Measurements from ENCODE around the gene MTA3.

The MTA3 gene

DNA sequence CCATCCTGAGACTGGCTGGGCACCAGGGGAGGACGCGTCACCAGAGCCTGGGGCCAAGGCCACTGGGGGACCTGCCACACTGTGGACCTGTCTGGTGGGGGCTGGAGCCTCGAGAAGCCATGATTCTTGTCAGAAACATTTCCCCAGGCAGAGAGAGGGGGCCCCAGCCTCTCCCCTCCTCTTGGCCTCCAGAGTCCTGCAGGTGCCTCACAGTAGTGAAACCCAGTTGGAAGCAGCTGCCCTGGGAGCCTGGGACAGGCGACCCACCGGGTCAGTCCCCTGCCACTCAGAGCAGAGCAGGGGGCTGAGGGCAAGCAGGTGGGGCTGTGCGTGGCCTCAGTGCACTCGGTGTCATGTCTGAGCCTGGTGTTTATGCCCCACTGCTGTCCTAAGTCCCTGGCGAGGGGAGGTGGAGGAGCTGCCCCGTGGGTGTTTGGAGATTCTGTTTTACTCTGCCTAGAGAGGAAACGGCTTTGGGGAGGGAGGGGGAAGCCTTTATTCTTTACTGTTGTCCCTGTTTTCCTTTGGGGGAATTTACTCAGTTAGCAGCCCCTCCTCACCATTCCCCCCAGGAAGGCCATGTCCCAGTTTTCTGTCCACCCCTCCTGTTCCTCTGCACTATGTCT lies 187.8 kb downstream of the MTA3 start:
- Histone ChIP-seq H3K27me3 (ENCODE audit: insufficient read depth, low read length, poor library complexity) (no peaks in the 10 kb centered on the region), H3K79me2 (ENCODE audit: control insufficient read depth, insufficient read depth, low read length) (no peaks in the 10 kb centered on the region), H3K23ac (ENCODE audit: low read length) (no peak overlapping the region), H3K79me1 (ENCODE audit: low read length) (no peaks in the 10 kb centered on the region), H4K8ac (ENCODE audit: low read depth, low read length) (no peak overlapping the region), H2BK5ac (ENCODE audit: low read length) (no peak overlapping the region), H3K4me2 (ENCODE audit: low read length) (no peak overlapping the region), H2BK15ac (replicated peaks; ENCODE audit: low read depth) (no peak overlapping the region), H2AK5ac (ENCODE audit: low read length) (no peak overlapping the region), H2BK120ac (ENCODE audit: low read depth, low read length) (no peak overlapping the region), H3K9ac (ENCODE audit: low read length) (no peak overlapping the region), H3K36me3 (ENCODE audit: control insufficient read depth, insufficient read depth, low read length) (no peaks in the 10 kb centered on the region), H3K56ac (ENCODE audit: low read length) (no peak overlapping the region), H3K4me3 (ENCODE audit: low read length) (no peak overlapping the region), H3K4ac (ENCODE audit: low read depth, low read length) (no peak overlapping the region), H3K27ac (ENCODE audit: low read depth, low read length) (no peak overlapping the region), H3K18ac (ENCODE audit: low read length) (no peak overlapping the region), H4K5ac (ENCODE audit: low read length) (no peak overlapping the region), H3K4me1 (ENCODE audit: control insufficient read depth, low read depth, low read length) (no peaks in the 10 kb centered on the region)
- no CpG with 5 or more reads among the region's 10 CpGs for whole genome bisulfite sequencing (ENCODE audit: extremely low coverage, insufficient coverage, low lambda C conversion rate)
- DNase-seq: no peak

DNA sequence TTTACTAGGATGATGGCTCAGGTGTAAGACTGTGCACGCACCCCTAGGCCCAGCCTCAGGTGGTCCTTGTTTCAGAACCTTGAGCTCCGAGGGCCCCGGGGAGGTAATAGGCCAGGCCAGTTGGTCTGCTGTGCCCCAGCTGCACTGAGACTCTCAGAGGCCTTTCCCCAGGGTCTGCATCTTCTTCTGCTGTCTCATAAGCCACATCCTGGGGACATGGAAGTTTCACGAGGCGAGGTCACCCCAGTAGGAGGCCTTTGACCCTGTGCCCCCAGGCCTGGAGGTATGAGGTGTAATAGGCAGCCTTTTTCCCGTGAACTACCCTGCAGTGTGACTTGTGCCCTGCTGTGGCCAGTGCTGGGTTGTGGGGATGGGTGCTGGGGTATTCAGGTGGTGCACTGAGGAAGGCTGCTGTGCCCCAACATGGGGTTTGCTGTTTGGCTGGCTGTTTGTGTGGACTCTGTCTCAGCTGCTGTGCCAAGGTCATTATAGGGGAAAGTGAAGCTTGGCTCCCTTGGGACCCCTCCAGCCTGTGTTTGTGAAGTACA lies 188.6 kb downstream of the MTA3 start:
- Histone ChIP-seq H4K8ac (ENCODE audit: low read depth, low read length) (no peak overlapping the region), H3K79me2 (ENCODE audit: control insufficient read depth, insufficient read depth, low read length) (no peaks in the 10 kb centered on the region), H3K27ac (ENCODE audit: low read depth, low read length) (no peak overlapping the region), H3K9ac (ENCODE audit: low read length) (no peak overlapping the region), H2AK5ac (ENCODE audit: low read length) (no peak overlapping the region), H3K27me3 (ENCODE audit: insufficient read depth, low read length, poor library complexity) (no peaks in the 10 kb centered on the region), H3K4ac (ENCODE audit: low read depth, low read length) (no peak overlapping the region), H3K56ac (ENCODE audit: low read length) (no peak overlapping the region), H2BK15ac (replicated peaks; ENCODE audit: low read depth) (no peak overlapping the region), H3K23ac (ENCODE audit: low read length) (no peak overlapping the region), H3K79me1 (ENCODE audit: low read length) (no peaks in the 10 kb centered on the region), H3K4me3 (ENCODE audit: low read length) (no peak overlapping the region), H2BK120ac (ENCODE audit: low read depth, low read length) (no peak overlapping the region), H4K5ac (ENCODE audit: low read length) (no peak overlapping the region), H3K4me1 (ENCODE audit: control insufficient read depth, low read depth, low read length) (no peaks in the 10 kb centered on the region), H3K36me3 (ENCODE audit: control insufficient read depth, insufficient read depth, low read length) (no peaks in the 10 kb centered on the region), H2BK5ac (ENCODE audit: low read length) (no peak overlapping the region), H3K4me2 (ENCODE audit: low read length) (no peak overlapping the region), H3K18ac (ENCODE audit: low read length) (no peak overlapping the region)
- WGBS (ENCODE audit: extremely low coverage, insufficient coverage, low lambda C conversion rate): no CpG with 5 or more reads among the region's 6 CpGs
- DNase-seq: peak; percentile 48

DNA sequence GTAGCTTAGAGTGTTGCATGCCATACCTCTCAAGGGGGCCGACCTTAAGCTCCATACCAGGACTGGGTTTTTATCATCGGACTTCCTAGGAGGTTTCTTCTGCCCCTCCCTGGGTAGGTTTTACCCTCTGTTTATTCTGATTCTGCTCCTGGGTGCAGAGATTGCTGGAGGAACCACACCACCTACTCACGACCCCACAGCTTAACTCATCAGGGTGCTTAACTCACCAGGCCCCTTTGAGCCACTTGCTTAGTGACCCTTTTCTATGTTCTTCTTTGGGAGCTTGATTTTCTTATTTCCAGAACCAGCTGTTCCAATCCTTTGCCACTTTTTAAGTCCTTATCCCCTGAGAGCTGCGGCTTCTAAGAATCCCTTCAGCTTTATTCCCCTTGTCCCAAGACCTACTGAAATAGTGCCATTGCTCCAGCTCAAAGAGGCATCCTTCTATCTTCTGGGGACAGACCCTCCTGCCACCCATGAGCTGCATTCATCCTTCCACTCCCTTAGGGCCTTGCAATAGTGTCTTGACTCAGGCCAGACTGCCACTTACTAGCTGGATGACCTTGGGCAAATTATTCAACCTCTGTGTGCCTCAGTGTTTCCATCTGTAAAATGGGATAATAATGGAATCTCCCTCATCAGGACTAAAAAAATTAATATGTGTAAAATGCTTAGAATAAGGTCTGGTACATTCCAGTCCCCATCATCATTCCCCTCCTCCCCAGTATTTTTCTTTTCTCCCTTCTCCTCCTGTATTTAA lies 189.7 kb downstream of the MTA3 start:
- H4K8ac ChIP-seq (ENCODE audit: low read depth, low read length): no peak overlapping the region
- no CpG with 5 or more reads among the region's 4 CpGs for WGBS (ENCODE audit: extremely low coverage, insufficient coverage, low lambda C conversion rate)

DNA sequence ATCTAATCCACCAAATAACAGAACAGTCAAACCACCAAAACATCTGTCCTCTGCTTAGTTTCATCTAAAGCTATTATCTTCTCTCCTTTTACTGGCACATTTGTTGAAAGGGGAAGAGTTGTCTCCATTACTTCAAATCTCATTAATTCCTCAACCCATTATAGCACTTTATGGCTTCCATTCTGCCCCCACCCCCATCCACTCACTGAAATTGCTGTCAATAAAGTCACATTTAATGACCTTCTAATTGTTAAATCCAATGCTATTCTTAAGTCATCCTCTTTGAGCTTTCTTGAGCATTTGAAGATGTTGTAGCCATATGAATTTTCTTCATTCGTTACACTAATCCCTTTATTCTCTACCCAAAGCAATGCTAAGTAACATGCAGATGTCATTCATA lies 190.3 kb downstream of the MTA3 start:
- no peak overlapping the region for H2BK120ac ChIP-seq (ENCODE audit: low read depth, low read length)

More for the DNA sequence above, 189.7 kb downstream of the MTA3 start:
- Histone ChIP-seq H3K27ac (ENCODE audit: low read depth, low read length) (no peak overlapping the region), H2AK5ac (ENCODE audit: low read length) (no peak overlapping the region), H3K18ac (ENCODE audit: low read length) (no peak overlapping the region), H3K4ac (ENCODE audit: low read depth, low read length) (no peak overlapping the region), H3K23ac (ENCODE audit: low read length) (no peak overlapping the region), H2BK15ac (replicated peaks; ENCODE audit: low read depth) (no peak overlapping the region), H3K79me1 (ENCODE audit: low read length) (no peaks in the 10 kb centered on the region), H3K27me3 (ENCODE audit: insufficient read depth, low read length, poor library complexity) (no peaks in the 10 kb centered on the region), H4K5ac (ENCODE audit: low read length) (no peak overlapping the region), H3K79me2 (ENCODE audit: control insufficient read depth, insufficient read depth, low read length) (no peaks in the 10 kb centered on the region), H3K56ac (ENCODE audit: low read length) (no peak overlapping the region), H2BK5ac (ENCODE audit: low read length) (no peak overlapping the region), H3K9ac (ENCODE audit: low read length) (no peak overlapping the region), H3K36me3 (ENCODE audit: control insufficient read depth, insufficient read depth, low read length) (no peaks in the 10 kb centered on the region), H3K4me1 (ENCODE audit: control insufficient read depth, low read depth, low read length) (no peaks in the 10 kb centered on the region), H2BK120ac (ENCODE audit: low read depth, low read length) (no peak overlapping the region), H3K4me2 (ENCODE audit: low read length) (no peak overlapping the region), H3K4me3 (ENCODE audit: low read length) (no peak overlapping the region)
- no peak for DNase-seq

DNA sequence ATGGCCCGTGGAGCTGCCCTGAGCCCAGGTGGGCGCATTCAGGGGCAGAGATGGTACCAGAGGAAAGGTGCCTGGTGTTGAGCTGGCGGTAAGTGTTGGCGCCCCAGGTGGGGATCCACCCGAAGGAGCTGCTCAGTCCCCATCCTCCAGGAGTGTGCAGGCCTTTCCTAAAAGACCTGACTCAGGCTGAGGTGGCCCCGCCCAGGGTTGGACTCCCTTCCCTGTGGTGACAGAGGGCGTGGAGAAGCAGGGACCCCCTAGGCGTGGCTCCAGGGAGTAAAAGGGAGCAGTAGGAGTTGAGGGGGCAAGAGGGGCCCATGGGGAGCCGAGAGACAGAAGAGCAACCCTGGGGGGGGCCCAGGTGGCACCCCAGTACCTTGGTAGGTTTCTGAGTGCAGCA lies 193.1 kb downstream of the MTA3 start:
- H3K4ac ChIP-seq (ENCODE audit: low read depth, low read length): no peak overlapping the region
- H3K36me3 ChIP-seq (ENCODE audit: control insufficient read depth, insufficient read depth, low read length): no peaks in the 10 kb centered on the region
- no peak overlapping the region for H2BK120ac ChIP-seq (ENCODE audit: low read depth, low read length)

More for the DNA sequence above, 190.3 kb downstream of the MTA3 start:
- no peaks in the 10 kb centered on the region for H3K36me3 ChIP-seq (ENCODE audit: control insufficient read depth, insufficient read depth, low read length)
- H3K27me3 ChIP-seq (ENCODE audit: insufficient read depth, low read length, poor library complexity): no peaks in the 10 kb centered on the region
- H2BK15ac ChIP-seq (replicated peaks; ENCODE audit: low read depth): no peak overlapping the region
- no peaks in the 10 kb centered on the region for H3K79me1 ChIP-seq (ENCODE audit: low read length)
- no peak for DNase-seq
- H3K4me2 ChIP-seq (ENCODE audit: low read length): no peak overlapping the region
- no peak overlapping the region for H3K23ac ChIP-seq (ENCODE audit: low read length)
- H2BK5ac ChIP-seq (ENCODE audit: low read length): no peak overlapping the region
- no peak overlapping the region for H3K4me3 ChIP-seq (ENCODE audit: low read length)
- no CpG with 5 or more reads among the region's 1 CpG for WGBS (ENCODE audit: extremely low coverage, insufficient coverage, low lambda C conversion rate)
- no peaks in the 10 kb centered on the region for H3K79me2 ChIP-seq (ENCODE audit: control insufficient read depth, insufficient read depth, low read length)
- H3K56ac ChIP-seq (ENCODE audit: low read length): no peak overlapping the region
- H4K8ac ChIP-seq (ENCODE audit: low read depth, low read length): no peak overlapping the region
- no peak overlapping the region for H3K9ac ChIP-seq (ENCODE audit: low read length)
- H3K18ac ChIP-seq (ENCODE audit: low read length): no peak overlapping the region
- no peak overlapping the region for H3K4ac ChIP-seq (ENCODE audit: low read depth, low read length)
- no peak overlapping the region for H4K5ac ChIP-seq (ENCODE audit: low read length)
- no peak overlapping the region for H3K27ac ChIP-seq (ENCODE audit: low read depth, low read length)
- H3K4me1 ChIP-seq (ENCODE audit: control insufficient read depth, low read depth, low read length): no peaks in the 10 kb centered on the region
- H2AK5ac ChIP-seq (ENCODE audit: low read length): no peak overlapping the region

More for the DNA sequence above, 193.1 kb downstream of the MTA3 start:
- Histone ChIP-seq H3K23ac (ENCODE audit: low read length) (no peak overlapping the region), H2BK5ac (ENCODE audit: low read length) (no peak overlapping the region), H3K27ac (ENCODE audit: low read depth, low read length) (no peak overlapping the region), H3K4me1 (ENCODE audit: control insufficient read depth, low read depth, low read length) (no peaks in the 10 kb centered on the region), H2AK5ac (ENCODE audit: low read length) (no peak overlapping the region), H3K18ac (ENCODE audit: low read length) (no peak overlapping the region), H4K8ac (ENCODE audit: low read depth, low read length) (no peak overlapping the region), H3K79me2 (ENCODE audit: control insufficient read depth, insufficient read depth, low read length) (no peaks in the 10 kb centered on the region), H3K9ac (ENCODE audit: low read length) (no peak overlapping the region), H2BK15ac (replicated peaks; ENCODE audit: low read depth) (no peak overlapping the region), H3K56ac (ENCODE audit: low read length) (no peak overlapping the region), H3K27me3 (ENCODE audit: insufficient read depth, low read length, poor library complexity) (no peaks in the 10 kb centered on the region), H3K79me1 (ENCODE audit: low read length) (no peaks in the 10 kb centered on the region), H3K4me3 (ENCODE audit: low read length) (no peak overlapping the region), H4K5ac (ENCODE audit: low read length) (no peak overlapping the region), H3K4me2 (ENCODE audit: low read length) (no peak overlapping the region)
- no CpG with 5 or more reads among the region's 9 CpGs for WGBS (ENCODE audit: extremely low coverage, insufficient coverage, low lambda C conversion rate)
- DNase-seq: no peak

All from mesendoderm (in vitro differentiated cells).